Lung (tissue), 12 donors: ENCODE data around the gene FOXJ3. TPM values are rescaled to one million over a fixed set of nuclear protein-coding genes. Genes with fewer than 3 reads are reported as not detected.

Experiments
- ATAC-seq: fragments of 200-7000 bp; cut with Tn5 transposase; one replicate; pipeline ENCODE4 v1.9.1; 2020; ENCODE audit warnings: moderate number of reproducible peaks; ENCODE audit not compliant: insufficient read depth, low FRiP score
- DNase-seq, 3 donors: peaks; one replicate each; pipeline ENCODE4 v3.0.0-alpha.2; 2013 to 2017
- H3K27ac ChIP-seq, 2 donors: one replicate each; pipeline ENCODE4 v1.5.1; 2013; ENCODE audit warnings: mild to moderate bottlenecking in 2 of 2, moderate library complexity in 2 of 2, control low read depth in 1 of 2, inconsistent platforms in 1 of 2, low read depth in 1 of 2, low read length in 1 of 2
- H3K27me3 ChIP-seq, 3 donors: one replicate each; pipeline ENCODE4 v1.5.1; 2013; ENCODE audit warnings: low read length in 2 of 3; ENCODE audit not compliant: control insufficient read depth in 3 of 3, insufficient read depth in 3 of 3
- H3K36me3 ChIP-seq, 4 donors: one replicate each; pipeline ENCODE4 v1.5.1; 2013; ENCODE audit warnings: low read length in 4 of 4, mild to moderate bottlenecking in 1 of 4, moderate library complexity in 1 of 4; ENCODE audit not compliant: control insufficient read depth in 4 of 4, insufficient read depth in 4 of 4
- H3K4me1 ChIP-seq, 5 donors: one replicate each; pipeline ENCODE4 v1.5.1; 2013; ENCODE audit warnings: low read length in 5 of 5, mild to moderate bottlenecking in 2 of 5, moderate library complexity in 1 of 5; ENCODE audit not compliant: control insufficient read depth in 5 of 5, insufficient read depth in 5 of 5
- H3K4me3 ChIP-seq: one replicate; pipeline ENCODE4 v1.5.1; 2013; ENCODE audit warnings: mild to moderate bottlenecking, control low read depth, moderate library complexity
- H3K9ac ChIP-seq, 2 donors: one replicate each; pipeline ENCODE4 v1.5.1; 2013; ENCODE audit warnings: low read length in 2 of 2, control low read depth in 1 of 2; ENCODE audit not compliant: insufficient read depth in 1 of 2
- H3K9me3 ChIP-seq, 4 donors: one replicate each; pipeline ENCODE4 v1.5.1; 2013; ENCODE audit warnings: low read length in 3 of 4, mild to moderate bottlenecking in 1 of 4, moderate library complexity in 1 of 4; ENCODE audit not compliant: control insufficient read depth in 4 of 4, insufficient read depth in 3 of 4
- CTCF ChIP-seq: IDR thresholded peaks from 2 replicates; pipeline ENCODE4 v1.5.1; 2012; ENCODE audit warnings: mild to moderate bottlenecking; ENCODE audit errors: control extremely low read depth, extremely low read depth
- WGBS, 2 donors: extraction: QIAGEN DNeasy Blood & Tissue Kit; methylation state at CpG; one replicate each; pipeline ENCODE4 v1.1.7; 2013; 5-methylcytosine and 5-hydroxymethylcytosine counted together
- polyA plus RNA-seq, 2 donors: library from polyadenylated mRNA; stranded (reverse); fragments of 200-250 nt; gene quantifications; one replicate each; pipeline ENCODE4 v1.2.1, GENCODE V29; 2013
- total RNA-seq, 2 donors: library from RNA; depleted of rRNA in 1 of 2; stranded (reverse); fragments of >200 nt in 1 of 2; gene quantifications; one replicate each; pipeline ENCODE4 v1.2.1, GENCODE V29; 2014 to 2021
- donor health status: control.
- donor health status: control.
- donor health status: Bipolar disorder and iron deficiency.
- donor health status: healthy.
- donor health status: DM: yes; HTN: yes; CAD: no.

The FOXJ3 gene
- total and polyA plus RNA-seq, 4 donors: 11.9 to 106 (median 26.6) TPM

GRCh38 chr1:42221456-42221855 is 113.6 kb downstream of the FOXJ3 start:
- peaks cover 0 to 14% (median 0%) of the 10 kb centered on the region in 5 donors for H3K4me1 ChIP-seq
- no peak overlapping the region for H3K4me3 ChIP-seq
- no peak for DNase-seq

GRCh38 chr1:42219627-42220026 is 115.4 kb downstream of the FOXJ3 start:
- Histone ChIP-seq H3K9me3 (no peaks in the 10 kb centered on the region), H3K9ac (no peak overlapping the region), H3K36me3 (peaks cover 0 to 2% (median 0%) of the 10 kb centered on the region in 4 donors), H3K4me1 (peaks cover 0 to 14% (median 0%) of the 10 kb centered on the region in 5 donors), H3K27ac (no peak overlapping the region), H3K4me3 (no peak overlapping the region), H3K27me3 (no peaks in the 10 kb centered on the region)
- DNase-seq (no peak), ATAC-seq (no peak)
- WGBS, 2 donors: 81 to 83% methylated on average over 1 of the region's 1 CpG
- no peak for TF ChIP-seq CTCF

More at GRCh38 chr1:42221456-42221855, 113.6 kb downstream of the FOXJ3 start:
- Histone ChIP-seq H3K9me3 (no peaks in the 10 kb centered on the region), H3K36me3 (peaks cover 0 to 2% (median 0%) of the 10 kb centered on the region in 4 donors), H3K27ac (no peak overlapping the region), H3K27me3 (no peaks in the 10 kb centered on the region), H3K9ac (no peak overlapping the region)
- WGBS, 2 donors: 96 to 100% methylated on average over 2 of the region's 2 CpGs
- no peak for TF ChIP-seq CTCF
- ATAC-seq: no peak

- H3K27ac ChIP-seq: no peak overlapping the region
- no peak for TF ChIP-seq CTCF
- DNase-seq: peak in 2 of 3 donors; percentile 7 to 29
- H3K9me3 ChIP-seq: peaks cover 0 to 2% (median 0%) of the 10 kb centered on the region in 4 donors
- no peak overlapping the region for H3K4me3 ChIP-seq
- H3K4me1 ChIP-seq: peaks cover 0 to 15% (median 0%) of the 10 kb centered on the region in 5 donors
- no peak overlapping the region for H3K9ac ChIP-seq
- no peaks in the 10 kb centered on the region for H3K27me3 ChIP-seq
- 4 to 11% methylated on average over 1 of the region's 1 CpG for WGBS, 2 donors
- peaks cover 0 to 5% (median 2%) of the 10 kb centered on the region in 4 donors for H3K36me3 ChIP-seq
- ATAC-seq: peak; percentile 69
These were observed 120.6 kb downstream of the FOXJ3 start for GRCh38 chr1:42214447-42214871.

- H3K9ac ChIP-seq: no peak overlapping the region
- peaks cover 0 to 6% (median 0%) of the 10 kb centered on the region in 4 donors for H3K9me3 ChIP-seq
- peaks cover 0 to 5% (median 2%) of the 10 kb centered on the region in 4 donors for H3K36me3 ChIP-seq
- TF ChIP-seq CTCF: no peak
- H3K27ac ChIP-seq: no peak overlapping the region
- H3K4me1 ChIP-seq: peaks cover 0 to 16% (median 0%) of the 10 kb centered on the region in 5 donors
- H3K27me3 ChIP-seq: no peaks in the 10 kb centered on the region
- 57 to 70% methylated on average over 2 of the region's 2 CpGs for WGBS, 2 donors
- DNase-seq: no peak
- no peak for ATAC-seq
- no peak overlapping the region for H3K4me3 ChIP-seq
These were observed 123.8 kb downstream of the FOXJ3 start for GRCh38 chr1:42211224-42211623.
